Stimulated activated naive CD8-positive, alpha-beta T cell treated with anti-CD3 and anti-CD28 coated beads, Interleukin-15, amount 100 ng/mL, for 72 hours (primary cell): ENCODE results near the gene WDR83.
"Not testable (repeated sequence)": the region's sequence is repeated elsewhere in the genome, so short reads cannot be mapped to it uniquely, and the experiment has no call there.

Experiments used
- ATAC-seq: fragments of 150-1000 bp; cut with Tn5 transposase; 2 replicates; pipeline ENCODE4 v1.10.0; 2021; ENCODE audit warnings: mild to moderate bottlenecking, moderate library complexity
- DNase-seq, 2 donors: peaks; one replicate each; pipeline ENCODE4 v3.0.0; 2021 to 2022
- H3K27ac Mint-ChIP-seq, 2 donors: one replicate each; pipeline ENCODE4 v1.8.0; 2022; ENCODE audit warnings: mild to moderate bottlenecking in 2 of 2, mixed read lengths in 2 of 2, moderate library complexity in 2 of 2
- H3K27me3 Mint-ChIP-seq: one replicate; pipeline ENCODE4 v1.8.0; 2022; ENCODE audit warnings: mixed read lengths
- H3K4me1 Mint-ChIP-seq: one replicate; pipeline ENCODE4 v1.8.0; 2022; ENCODE audit warnings: mild to moderate bottlenecking, mixed read lengths
- H3K4me3 Mint-ChIP-seq, 2 donors: one replicate each; pipeline ENCODE4 v1.8.0; 2022; ENCODE audit warnings: mild to moderate bottlenecking in 2 of 2, mixed read lengths in 2 of 2, moderate library complexity in 1 of 2
- H3K9me3 Mint-ChIP-seq, 2 donors: one replicate each; pipeline ENCODE4 v1.8.0; 2022; ENCODE audit warnings: mixed read lengths in 2 of 2

WDR83 gene

DNA sequence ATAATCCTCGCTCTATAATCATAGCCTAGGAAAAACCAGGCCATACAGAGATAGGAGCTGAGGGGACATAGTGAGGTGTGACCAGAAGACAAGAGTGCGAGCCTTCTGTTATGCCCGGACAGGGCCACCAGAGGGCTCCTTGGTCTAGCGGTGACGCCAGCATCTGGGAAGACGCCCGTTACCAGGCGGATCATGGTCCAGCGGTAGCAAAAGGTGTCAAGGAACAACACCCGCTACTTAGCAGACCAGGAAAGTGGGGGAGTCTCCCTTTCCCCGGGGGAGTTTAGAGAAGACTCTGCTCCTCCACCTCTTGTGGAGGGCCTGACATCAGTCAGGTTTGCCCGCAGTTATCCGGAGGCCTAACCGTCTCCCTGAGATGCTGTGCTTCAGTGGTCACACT lies 45.5 kb downstream of the WDR83 start:
- not testable (repeated sequence) for H3K4me1 Mint-ChIP-seq, H3K9me3 Mint-ChIP-seq, H3K27me3 Mint-ChIP-seq, H3K27ac Mint-ChIP-seq, ATAC-seq, DNase-seq, H3K4me3 Mint-ChIP-seq

- DNase-seq, H3K9me3 Mint-ChIP-seq, H3K4me3 Mint-ChIP-seq, H3K27me3 Mint-ChIP-seq, H3K4me1 Mint-ChIP-seq, H3K27ac Mint-ChIP-seq, ATAC-seq: not testable (repeated sequence)
Measured at GRCh38 chr19:12713304-12713703, 46.7 kb downstream of the WDR83 start.

- DNase-seq (no peak), ATAC-seq (no peak)
- Mint-ChIP-seq H3K4me1 (peaks cover 19% of the 10 kb centered on the region), H3K9me3 (no peaks in the 10 kb centered on the region), H3K27me3 (no peaks in the 10 kb centered on the region), H3K27ac (no peak overlapping the region), H3K4me3 (no peak overlapping the region)
Measured at GRCh38 chr19:12715102-12715501, 48.5 kb downstream of the WDR83 start.

GRCh38 chr19:12715929-12716328 lies 49.3 kb downstream of the WDR83 start:
- ATAC-seq: no peak

GRCh38 chr19:12720296-12720695 lies 53.7 kb downstream of the WDR83 start:
- no peak for ATAC-seq
- H3K4me3 Mint-ChIP-seq: peak overlapping the region; percentile 92 to 98
- H3K4me1 Mint-ChIP-seq: peaks cover 45% of the 10 kb centered on the region
- no peak overlapping the region for H3K27ac Mint-ChIP-seq
- no peak for DNase-seq
- no peaks in the 10 kb centered on the region for H3K9me3 Mint-ChIP-seq
- H3K27me3 Mint-ChIP-seq: no peaks in the 10 kb centered on the region

More at GRCh38 chr19:12715929-12716328, 49.3 kb downstream of the WDR83 start:
- Mint-ChIP-seq H3K27me3 (no peaks in the 10 kb centered on the region), H3K4me3 (no peak overlapping the region), H3K9me3 (no peaks in the 10 kb centered on the region), H3K4me1 (peaks cover 26% of the 10 kb centered on the region), H3K27ac (peak overlapping the region in 1 of 2 donors; percentile 35)
- no peak for DNase-seq

GRCh38 chr19:12720851-12721655 lies 54.4 kb downstream of the WDR83 start:
- ATAC-seq (peak; percentile 17), DNase-seq (peak in 1 of 2 donors; percentile 38)
- Mint-ChIP-seq H3K9me3 (no peaks in the 10 kb centered on the region), H3K27me3 (no peaks in the 10 kb centered on the region), H3K4me3 (peak overlapping the region; percentile 92 to 99), H3K4me1 (peaks cover 45% of the 10 kb centered on the region), H3K27ac (peak overlapping the region; percentile 97 to 99)

DNA sequence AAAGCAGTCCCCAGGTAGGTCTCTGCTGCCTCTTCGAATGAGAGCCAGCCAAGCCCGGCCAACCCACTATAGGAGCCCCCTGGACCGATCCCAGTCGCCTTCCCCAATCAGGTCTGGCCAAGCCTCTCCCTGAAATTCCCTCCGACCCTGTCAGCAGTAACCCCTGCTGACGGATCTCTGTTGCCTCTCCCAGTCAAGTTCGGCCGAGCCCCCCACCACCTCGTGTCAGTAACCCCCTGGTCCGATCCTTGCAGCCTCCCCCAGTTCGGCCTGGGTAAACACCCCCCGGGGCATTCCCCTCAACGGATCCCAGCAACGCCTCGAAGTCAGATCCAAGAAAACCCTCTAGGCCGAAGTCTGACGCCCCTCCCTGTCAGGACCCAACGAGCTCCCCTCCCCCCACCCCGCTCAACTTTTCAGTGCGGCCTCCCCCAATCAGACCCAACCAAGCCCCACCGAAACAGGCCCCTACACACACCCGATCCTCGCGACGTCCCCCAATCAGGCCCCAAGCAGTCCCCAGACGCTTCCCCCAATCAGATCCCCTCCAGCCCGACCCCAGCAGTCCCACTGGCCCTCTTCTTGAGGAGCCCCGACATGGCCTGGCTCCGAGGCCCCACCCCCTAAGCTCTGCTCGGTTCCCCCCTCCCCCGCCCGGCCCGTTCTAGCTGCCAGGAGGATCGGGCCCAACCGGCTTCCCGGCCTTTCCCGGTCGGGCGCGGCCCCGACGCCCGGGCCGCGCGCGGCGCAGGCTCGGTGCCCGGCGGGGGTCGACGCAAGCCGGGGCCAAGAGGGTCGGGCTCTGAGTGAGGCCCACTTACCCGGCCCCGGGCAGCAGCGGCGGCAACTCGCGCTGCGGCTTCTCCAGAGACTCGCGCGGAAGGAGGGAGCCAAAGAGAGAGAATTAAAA lies 55.3 kb downstream of the WDR83 start:
- DNase-seq (peak; percentile 63 to 68), ATAC-seq (peak; percentile 59)
- Mint-ChIP-seq H3K27ac (peak overlapping the region; percentile 97 to 99), H3K4me3 (peak overlapping the region; percentile 97 to 99), H3K4me1 (peaks cover 47% of the 10 kb centered on the region), H3K27me3 (no peaks in the 10 kb centered on the region), H3K9me3 (no peaks in the 10 kb centered on the region)

- Mint-ChIP-seq H3K4me3 (peak overlapping the region; percentile 95 to 97), H3K9me3 (no peaks in the 10 kb centered on the region), H3K27ac (peak overlapping the region; percentile 84 to 96), H3K27me3 (no peaks in the 10 kb centered on the region), H3K4me1 (peaks cover 46% of the 10 kb centered on the region)
- DNase-seq (peak; percentile 89 to 95), ATAC-seq (peak; percentile 90)
Measured at GRCh38 chr19:12722566-12723380, 56.2 kb downstream of the WDR83 start.

DNA sequence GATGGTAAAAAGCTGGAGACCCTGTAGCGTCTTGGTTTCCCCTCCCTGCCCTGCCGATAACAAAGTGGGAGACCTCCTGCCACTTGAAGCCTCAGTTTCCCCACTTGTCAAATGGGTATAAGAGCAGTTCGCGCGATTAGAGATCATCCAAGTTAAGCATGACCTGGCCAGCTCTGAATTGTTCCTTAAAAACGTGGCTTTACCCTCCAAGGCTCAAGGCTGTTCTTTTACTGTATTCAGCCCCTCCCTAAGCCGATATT lies 56.7 kb downstream of the WDR83 start:
- DNase-seq (no peak), ATAC-seq (no peak)
- Mint-ChIP-seq H3K4me3 (peak overlapping the region; percentile 95 to 97), H3K9me3 (no peaks in the 10 kb centered on the region), H3K27me3 (no peaks in the 10 kb centered on the region), H3K27ac (peak overlapping the region in 1 of 2 donors; percentile 84), H3K4me1 (peaks cover 46% of the 10 kb centered on the region)

- DNase-seq (peak; percentile 67 to 75), ATAC-seq (peak; percentile 58)
- Mint-ChIP-seq H3K27ac (peak within 1 kb of the TSS; percentile 84 to 96), H3K9me3 (no peaks in the 10 kb centered on the region), H3K4me1 (peaks cover 45% of the 10 kb centered on the region), H3K27me3 (no peaks in the 10 kb centered on the region), H3K4me3 (peak within 1 kb of the TSS; percentile 95 to 97)
Measured at GRCh38 chr19:12723641-12724426, 57.2 kb downstream of the WDR83 start, which contains the start of gene TNPO2. Gene TNPO2, minus strand, starts transcription at chr19:12723932. Its CDS starts 2,955 bp downstream, at chr19:12720977.
